ENCODE data around the gene GADL1.

The GADL1 gene

GRCh38 chr3:30752970-30753369 is 141.5 kb downstream of the GADL1 start:
- no peak for DNase-seq

GRCh38 chr3:30752491-30752890 is 142.0 kb downstream of the GADL1 start:
- no peak for DNase-seq

GRCh38 chr3:30751610-30752299 is 142.7 kb downstream of the GADL1 start:
- DNase-seq = peak; percentile 4 to 57 (median 24)

GRCh38 chr3:30750967-30751366 is 143.5 kb downstream of the GADL1 start:
- DNase-seq = no peak

- DNase-seq = no peak
Observed at GRCh38 chr3:30749230-30749629, 145.2 kb downstream of the GADL1 start.

- no peak for DNase-seq
Observed at GRCh38 chr3:30747771-30748281, 146.6 kb downstream of the GADL1 start.

- DNase-seq = no peak
Observed at GRCh38 chr3:30743641-30744317, 150.7 kb downstream of the GADL1 start.

GRCh38 chr3:30742796-30743619 is 151.5 kb downstream of the GADL1 start:
- no peak for DNase-seq

- no peak for DNase-seq
Observed at GRCh38 chr3:30741889-30742288, 152.6 kb downstream of the GADL1 start.

- no peak for DNase-seq
Observed at GRCh38 chr3:30738605-30739004, 155.9 kb downstream of the GADL1 start.

GRCh38 chr3:30737743-30738499 is 156.5 kb downstream of the GADL1 start:
- no peak for DNase-seq

GRCh38 chr3:30733696-30734095 is 160.8 kb downstream of the GADL1 start:
- DNase-seq = no peak

GRCh38 chr3:30733209-30733608 is 161.3 kb downstream of the GADL1 start:
- no peak for DNase-seq

GRCh38 chr3:30730967-30731366 is 163.5 kb downstream of the GADL1 start:
- DNase-seq = no peak

GRCh38 chr3:30729936-30730335 is 164.5 kb downstream of the GADL1 start:
- DNase-seq = no peak

- no peak for DNase-seq
Observed at GRCh38 chr3:30729512-30729911, 164.9 kb downstream of the GADL1 start.

- DNase-seq = no peak
Observed at GRCh38 chr3:30728143-30728542, 166.3 kb downstream of the GADL1 start.

- DNase-seq = no peak
Observed at GRCh38 chr3:30724863-30725262, 169.6 kb downstream of the GADL1 start.

- DNase-seq = no peak
Observed at GRCh38 chr3:30723211-30723610, 171.2 kb downstream of the GADL1 start.

- no peak for DNase-seq
Observed at GRCh38 chr3:30721314-30721634, 173.2 kb downstream of the GADL1 start.

GRCh38 chr3:30720586-30721313 is 173.7 kb downstream of the GADL1 start:
- DNase-seq = no peak

GRCh38 chr3:30719536-30719935 is 174.9 kb downstream of the GADL1 start:
- DNase-seq = no peak
